Naive thymus-derived CD4-positive, alpha-beta T cell (primary cell): ENCODE results near the gene FBLL1. TPM values are rescaled to one million over a fixed set of nuclear protein-coding genes. Genes with fewer than 3 reads are reported as not detected.

Experiments used
- ATAC-seq: fragments of 150-1000 bp; cut with Tn5 transposase; 2 replicates; pipeline ENCODE4 v1.10.0; 2021; ENCODE audit warnings: mild to moderate bottlenecking, moderate library complexity
- CTCF ChIA-PET: fragments of 350-600 bp; sonication (Branson Sonifier 250); formaldehyde crosslinking; loops from one replicate; lab custom pipeline; 2021; ENCODE audit warnings: antibody characterized with exemption; lab: Charles Lee
- POLR2A ChIA-PET: fragments of 350-600 bp; sonication (Branson Sonifier 250); formaldehyde crosslinking; loops from one replicate; lab custom pipeline; 2021; ENCODE audit warnings: antibody characterized with exemption, inconsistent platforms; lab: Charles Lee
- DNase-seq, 9 donors: peaks; one replicate each; pipeline versions ENCODE4 v3.0.0 to v3.0.0-alpha.2; 2020 to 2022; ENCODE audit warnings: mixed read lengths in 1 of 9
- H3K27ac ChIP-seq: one replicate; pipeline ENCODE4 v1.7.0; 2013; ENCODE audit warnings: mild to moderate bottlenecking, low read depth, low read length, moderate library complexity
- H3K27me3 ChIP-seq, 2 donors: one replicate each; pipeline ENCODE4 v1.7.0; 2013; ENCODE audit warnings: low read length in 2 of 2, mild to moderate bottlenecking in 2 of 2, moderate library complexity in 2 of 2; ENCODE audit not compliant: control insufficient read depth in 2 of 2, insufficient read depth in 2 of 2
- H3K36me3 ChIP-seq, 3 experiments: 1 replicate in 2 of 3; 2 replicates in 1 of 3; pipeline ENCODE4 v1.7.0; 2013; ENCODE audit warnings: low read length in 3 of 3, mild to moderate bottlenecking in 3 of 3, moderate library complexity in 1 of 3; ENCODE audit not compliant: insufficient read depth in 3 of 3, control insufficient read depth in 2 of 3
- H3K4me1 ChIP-seq, 2 donors: one replicate each; pipeline ENCODE4 v1.7.0; 2013; ENCODE audit warnings: low read length in 2 of 2, mild to moderate bottlenecking in 2 of 2, moderate library complexity in 1 of 2; ENCODE audit not compliant: control insufficient read depth in 2 of 2, insufficient read depth in 2 of 2
- H3K4me3 ChIP-seq: 2 replicates; pipeline ENCODE4 v1.7.0; 2013; ENCODE audit warnings: mild to moderate bottlenecking, low read length
- H3K9me3 ChIP-seq, 3 experiments: 1 replicate in 2 of 3; 2 replicates in 1 of 3; pipeline ENCODE4 v1.7.0; 2013; ENCODE audit warnings: low read length in 3 of 3; ENCODE audit not compliant: control insufficient read depth in 2 of 3
- H3K27ac Mint-ChIP-seq, 9 donors: one replicate each; pipeline ENCODE4 v1.8.0; 2020 to 2022; ENCODE audit warnings: mixed read lengths in 9 of 9, mild to moderate bottlenecking in 8 of 9, moderate library complexity in 5 of 9, inconsistent platforms in 2 of 9
- H3K27me3 Mint-ChIP-seq, 5 donors: one replicate each; pipeline ENCODE4 v1.8.0; 2021 to 2022; ENCODE audit warnings: mixed read lengths in 5 of 5, mild to moderate bottlenecking in 1 of 5
- H3K36me3 Mint-ChIP-seq, 5 donors: one replicate each; pipeline ENCODE4 v1.8.0; 2020 to 2022; ENCODE audit warnings: mixed read lengths in 5 of 5, mild to moderate bottlenecking in 3 of 5, inconsistent platforms in 1 of 5
- H3K4me1 Mint-ChIP-seq, 7 donors: one replicate each; pipeline ENCODE4 v1.8.0; 2020 to 2022; ENCODE audit warnings: mixed read lengths in 7 of 7, mild to moderate bottlenecking in 3 of 7, inconsistent platforms in 1 of 7
- H3K4me3 Mint-ChIP-seq, 10 donors: one replicate each; pipeline ENCODE4 v1.8.0; 2020 to 2022; ENCODE audit warnings: mild to moderate bottlenecking in 10 of 10, mixed read lengths in 10 of 10, moderate library complexity in 6 of 10, inconsistent platforms in 2 of 10
- H3K9me3 Mint-ChIP-seq, 11 donors: one replicate each; pipeline ENCODE4 v1.8.0; 2020 to 2022; ENCODE audit warnings: mixed read lengths in 11 of 11, mild to moderate bottlenecking in 4 of 11, inconsistent platforms in 1 of 11, moderate library complexity in 1 of 11
- intact Hi-C, 2 donors: fragments of 100-400 bp; cut with micrococcal nuclease; formaldehyde crosslinking; loops; one replicate each; pipeline ENCODE4 v1.15.1; 2023
- microRNA-seq: library from miRNA; unstranded; fragments of <30 nt; microRNA quantifications from one replicate; pipeline ENCODE4 v1.2.0, GENCODE V29; 2022; ENCODE audit warnings: borderline microRNAs expressed
- polyA plus RNA-seq, 2 donors: library from polyadenylated mRNA; unstranded; fragments of 300-500 nt; fragmentation: Illumina TruSeq; gene quantifications; one replicate each; pipeline ENCODE4 v1.2.3, GENCODE V29; 2021
- total RNA-seq, 6 experiments: library from RNA in 5 of 6; stranded (reverse) in 5 of 6; gene quantifications; 1 replicate in 5 of 6; 2 replicates in 1 of 6; pipeline ENCODE4 v1.2.3 and lab custom pipeline; 2021 to 2026

FBLL1 gene
- total and polyA plus RNA-seq, 7 experiments from 2014 or later: 0.22 to 0.57 TPM; not detected in 5

DNA sequence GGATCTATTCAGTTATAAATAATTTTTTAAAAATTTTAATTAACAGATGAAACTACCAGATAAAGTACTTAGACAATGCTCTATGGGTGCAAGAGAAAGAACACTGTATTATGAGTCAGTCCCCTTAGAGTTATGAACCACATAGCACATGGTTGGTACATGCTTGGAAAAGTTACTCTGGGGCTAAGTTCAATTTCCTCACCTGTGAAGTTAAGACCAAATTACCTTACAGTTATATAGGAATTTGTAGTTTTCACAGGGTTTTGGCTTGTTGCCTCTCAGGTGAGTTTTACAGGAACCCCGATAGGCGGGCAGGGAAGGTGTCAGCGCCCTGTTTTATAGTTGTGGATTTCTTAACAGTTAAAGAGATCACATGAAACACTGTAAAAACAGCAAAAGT lies 48.9 kb downstream of the FBLL1 start:
- ChIA-PET CTCF (no interaction called here), POLR2A (no interaction called here)
- peak overlapping the region; percentile 88 to 100 (median 94) for H3K4me3 Mint-ChIP-seq
- H3K4me1 ChIP-seq: peaks cover 0 to 16% of the 10 kb centered on the region in 2 donors
- peak overlapping the region; percentile 83 for H3K27ac ChIP-seq
- H3K36me3 Mint-ChIP-seq: peaks cover 0 to 17% (median 5%) of the 10 kb centered on the region in 5 donors
- peaks cover 0 to 4% (median 0%) of the 10 kb centered on the region in 11 donors for H3K9me3 Mint-ChIP-seq
- H3K27me3 ChIP-seq: no peaks in the 10 kb centered on the region
- H3K4me1 Mint-ChIP-seq: peaks cover 19 to 47% (median 43%) of the 10 kb centered on the region in 7 donors
- peak overlapping the region; percentile 76 to 100 (median 87) for H3K27ac Mint-ChIP-seq
- H3K27me3 Mint-ChIP-seq: no peaks in the 10 kb centered on the region
- peak overlapping the region; percentile 70 for H3K4me3 ChIP-seq
- intact Hi-C loops: loop anchor here (2.0 to 5.0 kb wide), 6 partner anchors 49 to 351 kb away; partner anchors contain the start of genes FBLL1 (in 1 of the 2) and WWC1 (in 1 of the 2)
- H3K36me3 ChIP-seq: peaks cover 0 to 4% (median 0%) of the 10 kb centered on the region in 3 experiments
- DNase-seq: peak in 2 of 9 donors; percentile 1 to 4
- H3K9me3 ChIP-seq: no peaks in the 10 kb centered on the region
- no peak for ATAC-seq

- H3K27ac Mint-ChIP-seq: peak within 1 kb of the TSS; percentile 87 to 100 (median 97)
- peaks cover 0 to under 1% (median 0%) of the 10 kb centered on the region in 5 donors for H3K27me3 Mint-ChIP-seq
- Histone ChIP-seq H3K4me3 (peak within 1 kb of the TSS; percentile 79), H3K27me3 (no peaks in the 10 kb centered on the region), H3K9me3 (no peaks in the 10 kb centered on the region), H3K27ac (peak within 1 kb of the TSS; percentile 83), H3K36me3 (peaks cover 0 to 4% (median 0%) of the 10 kb centered on the region in 3 experiments), H3K4me1 (peaks cover 0 to 16% of the 10 kb centered on the region in 2 donors)
- ChIA-PET POLR2A (interaction anchor here (0.7 to 2.8 kb wide), 6 partner anchors 11 to 1059 kb away, joined by 3 to 16 read pairs (median 4); partner anchors contain the start of genes DOCK2 and RARS1), CTCF (no interaction called here)
- peak within 1 kb of the TSS; percentile 88 to 100 (median 95) for H3K4me3 Mint-ChIP-seq
- peaks cover 0 to 4% (median 0%) of the 10 kb centered on the region in 11 donors for H3K9me3 Mint-ChIP-seq
- peaks cover 0 to 16% (median 5%) of the 10 kb centered on the region in 5 donors for H3K36me3 Mint-ChIP-seq
- intact Hi-C loops: loop anchor here (1.0 to 5.0 kb wide), 12 partner anchors 34 to 1059 kb away; partner anchors contain the start of genes RARS1 (in 2 of the 2), SPDL1 (in 2 of the 2), DOCK2 (in 1 of the 2) and FBLL1 (in 1 of the 2)
- ATAC-seq (peak; percentile 72), DNase-seq (peak in 3 of 9 donors; percentile 0 to 3 (median 2))
- H3K4me1 Mint-ChIP-seq: peaks cover 19 to 47% (median 44%) of the 10 kb centered on the region in 7 donors
Observed at GRCh38 chr5:168578538-168579487, 49.7 kb downstream of the FBLL1 start, which contains the start of gene PANK3. Gene PANK3, minus strand, starts transcription at chr5:168579368. Its CDS starts 85 bp downstream, at chr5:168579283.

GRCh38 chr5:168579488-168580226 lies 50.6 kb downstream of the FBLL1 start:
- Histone ChIP-seq H3K4me1 (peaks cover 0 to 16% of the 10 kb centered on the region in 2 donors), H3K27ac (peak overlapping the region; percentile 83), H3K27me3 (no peaks in the 10 kb centered on the region), H3K36me3 (peaks cover 0 to 4% (median 0%) of the 10 kb centered on the region in 3 experiments), H3K9me3 (no peaks in the 10 kb centered on the region), H3K4me3 (peak overlapping the region; percentile 79)
- H3K27ac Mint-ChIP-seq: peak overlapping the region; percentile 87 to 100 (median 97)
- ChIA-PET CTCF (no interaction called here), POLR2A (interaction anchor here (0.6 to 2.8 kb wide), 8 partner anchors 11 to 1058 kb away, joined by 3 to 16 read pairs (median 4); partner anchors contain the start of genes DOCK2 and RARS1)
- H3K4me1 Mint-ChIP-seq: peaks cover 19 to 48% (median 44%) of the 10 kb centered on the region in 7 donors
- DNase-seq: peak; percentile 90 to 96 (median 95)
- peak overlapping the region; percentile 88 to 100 (median 94) for H3K4me3 Mint-ChIP-seq
- peak; percentile 98 for ATAC-seq
- H3K36me3 Mint-ChIP-seq: peaks cover 0 to 17% (median 5%) of the 10 kb centered on the region in 5 donors
- peaks cover 0 to 6% (median 0%) of the 10 kb centered on the region in 11 donors for H3K9me3 Mint-ChIP-seq
- intact Hi-C loops: loop anchor here (1.0 to 5.0 kb wide), 12 partner anchors 34 to 1059 kb away; partner anchors contain the start of genes RARS1 (in 2 of the 2), SPDL1 (in 2 of the 2), DOCK2 (in 1 of the 2) and FBLL1 (in 1 of the 2)
- peaks cover 0 to 4% (median 0%) of the 10 kb centered on the region in 5 donors for H3K27me3 Mint-ChIP-seq

GRCh38 chr5:168580227-168580508 lies 51.1 kb downstream of the FBLL1 start:
- Histone ChIP-seq H3K4me1 (peaks cover 0 to 16% of the 10 kb centered on the region in 2 donors), H3K9me3 (no peaks in the 10 kb centered on the region), H3K27ac (peak overlapping the region; percentile 83), H3K36me3 (peaks cover 0 to 4% (median 0%) of the 10 kb centered on the region in 3 experiments), H3K27me3 (no peaks in the 10 kb centered on the region), H3K4me3 (peak overlapping the region; percentile 79)
- peaks cover 0 to 14% (median 2%) of the 10 kb centered on the region in 5 donors for H3K36me3 Mint-ChIP-seq
- H3K9me3 Mint-ChIP-seq: peaks cover 0 to 6% (median 0%) of the 10 kb centered on the region in 11 donors
- ChIA-PET POLR2A (interaction anchor here (0.6 to 2.8 kb wide), 6 partner anchors 10 to 1057 kb away, joined by 3 to 16 read pairs (median 4); partner anchors contain the start of genes DOCK2 and RARS1), CTCF (no interaction called here)
- peaks cover 19 to 46% (median 42%) of the 10 kb centered on the region in 7 donors for H3K4me1 Mint-ChIP-seq
- intact Hi-C loops: no loop called here
- DNase-seq (no peak), ATAC-seq (no peak)
- peak overlapping the region; percentile 88 to 100 (median 94) for H3K4me3 Mint-ChIP-seq
- H3K27ac Mint-ChIP-seq: peak overlapping the region; percentile 87 to 100 (median 97)
- H3K27me3 Mint-ChIP-seq: peaks cover 0 to 4% (median 1%) of the 10 kb centered on the region in 5 donors

Small RNA genes lying within 50 kb of the gene (microRNA-seq; reads per million reads assigned to microRNA genes)
- not detected for gene MIR103A1
- gene MIR103B1: not detected

Other genes starting within 250 kb of the FBLL1 start
- gene WWC1, start 237.7 kb upstream of the FBLL1 start, total RNA-seq: 1 to 10 TPM in 2 of 5 experiments, under 1 TPM in 2, not detected in 1; 0.56 to 1.4 (median 0.86) TPM
- gene WWC1, start 237.7 kb upstream of the FBLL1 start, polyA plus RNA-seq: under 1 TPM; 0.02 to 0.64 TPM
- 100 to 1,000 TPM in 2 of 5 experiments, 10 to 100 TPM in 3; 59.1 to 110 (median 81.3) TPM for gene RARS1, start 42.8 kb upstream of the FBLL1 start, total RNA-seq
- 10 to 100 TPM; 21.3 to 31.0 TPM for gene RARS1, start 42.8 kb upstream of the FBLL1 start, polyA plus RNA-seq
- 10 to 100 TPM; 31.2 to 52.2 (median 41.5) TPM for gene PANK3, start 50.1 kb downstream of the FBLL1 start, total RNA-seq
- 1 to 10 TPM; 1.5 to 7.5 TPM for gene PANK3, start 50.1 kb downstream of the FBLL1 start, polyA plus RNA-seq